H1 (cell line): ENCODE results near the gene HCK. TPM values are rescaled to one million over a fixed set of nuclear protein-coding genes. Genes with fewer than 3 reads are reported as not detected.

Source experiments
- BCL11A ChIP-seq, 2 experiments: IDR thresholded peaks; one replicate each; pipeline ENCODE4 v1.6.1; 2011; ENCODE audit warnings: low read depth in 2 of 2, low read length in 2 of 2, mild to moderate bottlenecking in 2 of 2
- CBX5 ChIP-seq: fragments of 300-800, 300-1000 bp; sonication (generic); IDR thresholded peaks from 2 replicates; pipeline ENCODE4 v1.7.1; 2016; ENCODE audit warnings: antibody characterized with exemption, low read length, low read depth
- EGR1 ChIP-seq: IDR thresholded peaks from 2 replicates; pipeline ENCODE4 v1.6.1; 2011; ENCODE audit warnings: low read depth, low read length, borderline replicate concordance
- EP300 ChIP-seq, 2 experiments: IDR thresholded peaks; 1 replicate in 1 of 2; 2 replicates in 1 of 2; pipeline ENCODE4 v1.6.1; 2011 to 2012; ENCODE audit warnings: low read depth in 2 of 2, low read length in 2 of 2, mild to moderate bottlenecking in 2 of 2, borderline replicate concordance in 1 of 2, inconsistent platforms in 1 of 2, moderate library complexity in 1 of 2
- GABPA ChIP-seq: IDR thresholded peaks from 2 replicates; pipeline ENCODE4 v1.6.1; 2011; ENCODE audit warnings: mild to moderate bottlenecking, low read length, moderate library complexity, borderline replicate concordance; ENCODE audit not compliant: insufficient read depth
- RAD21 ChIP-seq, 2 experiments: IDR thresholded peaks in 1 of 2; conservative IDR thresholded peaks in 1 of 2; 2 replicates each; pipeline ENCODE4 v1.6.1; 2011; ENCODE audit warnings: low read depth in 2 of 2, low read length in 2 of 2, improper control_type of control experiment in 1 of 2, inconsistent platforms in 1 of 2, mild to moderate bottlenecking in 1 of 2, moderate library complexity in 1 of 2
- SRF ChIP-seq: IDR thresholded peaks from 2 replicates; pipeline ENCODE4 v1.6.1; 2011; ENCODE audit warnings: mild to moderate bottlenecking, low read depth, low read length, moderate library complexity
- polyA plus RNA-seq, 7 experiments: library from polyadenylated mRNA; depleted of rRNA in 3 of 7; stranded (reverse) in 5 of 7; unstranded in 2 of 7; fragments of >200 nt in 5 of 7; fragments of 200-250 nt in 2 of 7; gene quantifications; 1 replicate in 5 of 7; 2 replicates in 1 of 7; 4 replicates in 1 of 7; pipeline versions ENCODE4 v1.2.1 to v1.2.3, GENCODE V29; 2011 to 2013; ENCODE audit warnings: missing spikeins in 2 of 7, mixed read lengths in 2 of 7
- total RNA-seq: library from RNA; stranded (reverse); fragmentation: NEBNext Ultra II Directional; extraction: Animal tissue kit (Norgen Biotek cat#: 25700); gene quantifications from 2 replicates; pipeline ENCODE4 v1.2.1, GENCODE V29; 2021

HCK gene
- total and polyA plus RNA-seq, 2 of the 8 experiments (the other 6 are each of a cell fraction or from before 2014, with no cell fraction given) = 0.37 to 4.3 TPM

GRCh38 chr20:32135983-32136515 lies 84.0 kb downstream of the HCK start (continued):
- TF ChIP-seq GABPA (no peak), CBX5 (no peak), EGR1 (no peak), SRF (no peak), BCL11A (IDR thresholded peaks at IDR 0.05; ENCODE audit: low read depth in 2 of 2, low read length in 2 of 2) (no peak), EP300 (IDR thresholded peaks at IDR 0.05; ENCODE audit: borderline replicate concordance in 1 of 2, low read depth in 2 of 2, low read length in 2 of 2) (no peak), RAD21 (IDR thresholded peaks at IDR 0.05 in 1 of 2, conservative IDR thresholded peaks at IDR 0.05 in 1 of 2; ENCODE audit: low read depth in 2 of 2, low read length in 2 of 2) (no peak)
